GM18867 (cell line): Measurements from ENCODE around the gene TEAD3.

Source experiments
- ATAC-seq: cut with Tn5 transposase; IDR thresholded peaks from one replicate; pipeline ENCODE4 v1.9.1; 2021; ENCODE audit warnings: mild to moderate bottlenecking, moderate library complexity; ENCODE audit not compliant: unreplicated experiment

Gene TEAD3

DNA sequence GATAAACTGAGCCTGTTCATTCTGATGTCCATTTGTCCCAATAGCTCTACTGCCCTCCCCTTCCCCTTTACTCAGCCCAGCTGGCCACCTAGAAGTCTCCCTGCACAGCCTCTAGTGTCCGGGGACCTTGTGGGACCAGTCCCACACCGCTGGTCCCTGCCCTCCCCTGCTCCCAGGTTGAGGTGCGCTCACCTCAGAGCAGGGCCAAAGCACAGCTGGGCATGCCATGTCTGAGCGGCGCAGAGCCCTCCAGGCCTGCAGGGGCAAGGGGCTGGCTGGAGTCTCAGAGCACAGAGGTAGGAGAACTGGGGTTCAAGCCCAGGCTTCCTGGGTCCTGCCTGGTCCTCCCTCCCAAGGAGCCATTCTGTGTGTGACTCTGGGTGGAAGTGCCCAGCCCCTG lies 69.4 kb downstream of the TEAD3 start:
- no peak for ATAC-seq

DNA sequence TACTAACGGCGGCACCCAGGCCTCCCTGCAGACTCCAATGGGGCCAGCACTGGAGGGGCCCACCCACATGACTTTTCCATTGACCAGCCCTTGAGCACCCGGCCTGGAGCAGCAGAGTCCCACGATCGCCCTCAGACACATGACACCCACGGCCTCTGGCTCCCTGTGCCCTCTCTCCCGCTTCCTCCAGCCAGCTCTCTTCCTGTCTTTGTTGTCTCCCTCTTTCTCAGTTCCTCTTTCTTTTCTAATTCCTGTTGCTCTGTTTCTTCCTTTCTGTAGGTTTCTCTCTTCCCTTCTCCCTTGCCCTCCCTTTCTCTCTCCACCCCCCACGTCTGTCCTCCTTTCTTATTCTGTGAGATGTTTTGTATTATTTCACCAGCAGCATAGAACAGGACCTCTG lies 70.8 kb downstream of the TEAD3 start:
- no peak for ATAC-seq

DNA sequence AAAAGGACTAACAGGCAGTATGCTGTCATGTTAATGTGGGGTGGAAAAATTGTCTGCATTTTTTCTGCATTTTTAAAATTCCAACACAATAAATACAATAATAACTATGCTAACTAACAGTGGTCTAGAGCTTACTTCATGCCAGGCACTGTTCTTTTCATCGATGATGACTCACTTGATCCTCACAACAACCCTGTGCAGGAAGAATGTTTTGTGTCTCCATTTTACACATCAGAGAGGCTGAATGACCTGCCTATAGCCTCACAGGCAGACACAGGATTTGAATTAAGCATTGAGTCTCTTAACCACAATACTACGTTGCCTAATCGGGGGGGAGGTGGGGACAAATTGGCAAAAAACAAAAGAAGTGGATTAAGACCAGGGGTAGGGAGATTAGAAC lies 71.6 kb downstream of the TEAD3 start:
- ATAC-seq, result no peak
